ENCODE data around the gene DNAJB8.

DNAJB8 gene

DNA sequence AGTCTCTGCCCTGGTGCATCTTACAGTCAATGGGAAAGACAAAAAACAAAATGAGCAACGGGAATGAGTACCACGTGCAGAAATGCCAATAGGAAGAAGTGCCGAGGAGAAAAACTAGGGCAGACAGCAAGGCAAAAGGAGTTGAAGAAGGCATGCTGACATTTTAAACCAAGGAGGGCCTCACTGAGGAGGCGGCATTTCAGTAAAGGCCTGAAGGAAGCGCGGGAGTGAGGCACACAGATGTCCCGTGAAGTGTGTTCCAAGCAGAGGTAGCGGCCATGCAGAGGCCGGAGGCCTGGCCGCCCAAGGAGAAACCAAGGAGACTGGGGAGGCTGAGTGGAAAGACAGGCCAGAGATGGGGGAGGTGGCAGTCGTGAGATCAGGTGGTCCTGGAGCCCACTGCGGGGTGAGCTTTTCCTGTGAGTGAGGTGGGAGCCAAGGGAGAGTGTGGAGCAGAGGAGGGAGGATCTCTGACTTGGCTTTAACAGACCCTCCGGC, 34.8 kb downstream of the DNAJB8 start:
- H3K27me3 Mint-ChIP-seq, result peaks cover 63 to 75% of the 10 kb centered on the region in 2 donors
- peaks cover 7 to 11% of the 10 kb centered on the region in 2 donors for H3K4me1 Mint-ChIP-seq
- no peak for ATAC-seq (replicated peaks)
- no peak overlapping the region for H3K27ac Mint-ChIP-seq
- H3K36me3 Mint-ChIP-seq, result peaks cover 0 to 3% of the 10 kb centered on the region in 2 donors
- no peaks in the 10 kb centered on the region for H3K9me3 Mint-ChIP-seq
- H3K4me3 Mint-ChIP-seq, result peak overlapping the region; percentile 49 to 59
- DNase-seq, result no peak

DNA sequence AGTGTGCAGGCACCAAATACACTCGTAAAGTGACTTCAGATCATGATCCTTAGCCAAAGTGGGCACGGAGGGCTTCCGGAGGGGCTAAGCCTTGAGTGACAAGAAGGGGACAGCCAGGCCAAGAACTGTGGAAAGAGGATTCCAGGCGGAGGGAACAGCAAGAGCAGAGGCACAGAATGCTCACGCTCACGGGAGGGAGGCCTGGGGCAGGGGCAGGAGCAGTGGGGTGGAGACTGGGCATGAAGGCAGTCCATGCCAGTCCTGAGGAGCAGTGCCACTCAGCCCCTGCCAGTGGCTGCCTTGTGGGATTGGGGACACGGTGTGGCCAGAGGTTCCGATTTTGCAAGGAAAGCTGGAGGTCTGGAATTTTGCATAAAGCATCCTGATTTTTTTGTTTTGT, 36.0 kb downstream of the DNAJB8 start:
- Mint-ChIP-seq H3K4me1 (peaks cover 7 to 11% of the 10 kb centered on the region in 2 donors), H3K27me3 (peaks cover 53 to 69% of the 10 kb centered on the region in 2 donors), H3K27ac (peak overlapping the region; percentile 56), H3K36me3 (peaks cover 0 to 3% of the 10 kb centered on the region in 2 donors), H3K9me3 (no peaks in the 10 kb centered on the region), H3K4me3 (no peak overlapping the region)
- ATAC-seq (replicated peaks) (no peak), DNase-seq (no peak)

DNA sequence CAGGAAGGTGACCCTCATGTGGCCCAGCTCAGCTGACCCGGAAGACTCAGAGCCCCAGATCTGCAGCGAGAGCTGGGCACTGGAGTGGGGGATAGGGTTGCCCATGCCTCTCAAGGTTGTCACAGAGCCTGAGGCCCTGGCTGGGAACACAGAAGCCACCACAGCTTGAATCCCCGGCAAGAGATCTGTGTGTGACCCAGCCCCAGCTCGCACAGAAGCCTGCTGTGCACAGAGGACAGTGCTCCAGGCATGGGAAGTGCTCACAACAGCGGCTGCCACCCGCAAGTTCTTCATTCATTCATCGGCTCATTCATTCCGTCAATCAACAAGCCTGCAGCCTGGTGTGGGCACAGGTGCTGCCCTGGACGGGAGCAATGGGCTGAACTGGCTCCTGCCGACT, 36.4 kb downstream of the DNAJB8 start:
- Mint-ChIP-seq H3K9me3 (no peaks in the 10 kb centered on the region), H3K27me3 (peaks cover 53 to 67% of the 10 kb centered on the region in 2 donors), H3K4me3 (no peak overlapping the region), H3K4me1 (peaks cover 7 to 11% of the 10 kb centered on the region in 2 donors), H3K36me3 (peaks cover 0 to 3% of the 10 kb centered on the region in 2 donors), H3K27ac (no peak overlapping the region)
- no peak for DNase-seq
- ATAC-seq (replicated peaks), result no peak

DNA sequence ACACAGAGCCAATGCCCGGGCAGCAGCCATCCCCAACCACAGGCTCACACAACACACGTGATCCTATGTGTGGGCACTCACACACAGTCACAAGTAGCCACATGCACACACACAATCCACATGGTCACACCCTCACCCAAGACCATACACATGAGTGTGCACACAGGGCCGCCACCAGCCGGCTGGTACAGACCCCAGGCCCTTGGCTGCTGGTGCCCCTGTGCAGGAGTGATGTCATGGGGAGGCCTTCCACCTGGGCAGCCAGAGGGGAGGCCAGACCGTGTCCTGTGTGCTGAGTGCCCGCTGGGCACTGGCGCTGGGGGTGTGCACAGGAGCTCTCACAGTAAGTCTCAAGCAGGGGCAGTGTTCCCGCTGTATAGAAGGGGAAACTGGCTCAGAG, 36.9 kb downstream of the DNAJB8 start:
- DNase-seq (no peak), ATAC-seq (replicated peaks) (no peak)
- H3K4me3 Mint-ChIP-seq, result no peak overlapping the region
- no peak overlapping the region for H3K27ac Mint-ChIP-seq
- H3K9me3 Mint-ChIP-seq, result no peaks in the 10 kb centered on the region
- H3K27me3 Mint-ChIP-seq, result peaks cover 53 to 67% of the 10 kb centered on the region in 2 donors
- peaks cover 0 to 3% of the 10 kb centered on the region in 2 donors for H3K36me3 Mint-ChIP-seq
- H3K4me1 Mint-ChIP-seq, result peaks cover 7 to 11% of the 10 kb centered on the region in 2 donors

DNA sequence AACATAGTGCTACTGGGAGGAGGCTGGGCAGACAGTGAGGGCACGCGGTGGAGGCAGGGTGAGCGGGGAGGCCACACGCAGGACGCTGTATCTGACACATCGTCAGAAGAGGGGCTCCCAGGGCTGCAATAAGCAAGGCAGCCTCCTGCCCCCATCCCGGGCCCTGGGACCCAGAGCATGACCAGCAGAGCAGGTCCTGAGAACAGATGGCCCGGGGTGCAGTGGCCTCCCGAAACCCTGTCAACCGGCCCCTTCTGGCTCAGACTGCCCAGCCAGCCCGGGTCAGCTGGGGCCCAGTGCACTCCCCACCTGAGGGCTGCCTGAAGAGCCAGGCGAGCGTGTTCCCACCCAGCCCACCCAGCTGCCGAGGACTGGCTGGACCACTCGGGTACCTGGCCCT, 37.4 kb downstream of the DNAJB8 start:
- ATAC-seq (replicated peaks) (no peak), DNase-seq (no peak)
- Mint-ChIP-seq H3K36me3 (peaks cover 0 to 3% of the 10 kb centered on the region in 2 donors), H3K27me3 (peaks cover 53 to 67% of the 10 kb centered on the region in 2 donors), H3K4me3 (no peak overlapping the region), H3K27ac (no peak overlapping the region), H3K9me3 (no peaks in the 10 kb centered on the region), H3K4me1 (peaks cover 7 to 11% of the 10 kb centered on the region in 2 donors)

DNA sequence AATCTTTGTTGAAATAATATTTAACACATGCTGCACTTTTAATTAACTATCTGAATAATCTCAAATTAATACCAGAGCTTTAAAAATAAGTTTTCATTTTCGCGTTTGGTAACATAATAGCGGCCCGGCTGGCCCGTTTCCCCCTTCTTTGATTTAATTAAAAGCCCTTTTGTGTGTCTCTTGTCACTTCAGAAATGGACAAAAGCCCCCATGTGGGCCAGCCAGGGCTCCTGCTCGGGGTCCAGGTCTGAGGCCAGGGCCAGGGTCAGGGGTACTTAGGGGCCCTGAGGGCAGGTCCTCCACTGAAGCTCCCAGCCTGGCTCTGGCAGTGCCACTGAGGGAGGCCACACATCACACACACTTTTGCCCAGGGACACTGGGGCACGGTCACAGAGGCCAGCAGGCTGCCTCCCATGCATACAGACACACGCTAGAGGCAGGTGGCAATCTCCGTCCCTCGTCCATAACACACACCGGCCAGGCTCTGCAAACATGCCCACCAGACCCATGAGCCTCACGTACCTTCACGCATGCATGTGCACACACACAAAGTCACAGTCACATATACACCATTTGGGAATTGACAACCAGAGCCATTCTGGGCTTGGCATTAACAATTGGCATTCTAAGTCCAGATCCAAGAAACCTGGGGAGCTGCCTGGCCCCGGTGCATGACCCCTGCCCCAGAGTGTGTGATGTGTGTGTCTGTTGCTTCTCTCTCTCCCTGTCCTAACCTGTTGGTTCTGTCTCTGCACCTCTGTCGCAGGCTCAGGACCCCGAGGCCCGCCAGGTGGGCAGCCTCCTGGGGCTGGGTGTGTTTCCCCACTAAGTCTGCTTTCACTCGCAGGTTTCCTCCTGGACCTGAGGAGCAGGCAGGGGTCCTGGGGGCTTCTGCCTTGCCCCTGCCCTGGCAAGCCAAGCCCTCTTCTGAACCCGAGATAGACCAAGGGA, 38.5 kb downstream of the DNAJB8 start:
- DNase-seq, result no peak
- Mint-ChIP-seq H3K36me3 (peaks cover 0 to 3% of the 10 kb centered on the region in 2 donors), H3K9me3 (no peaks in the 10 kb centered on the region), H3K4me3 (no peak overlapping the region), H3K4me1 (peaks cover 7 to 11% of the 10 kb centered on the region in 2 donors), H3K27me3 (peaks cover 43 to 59% of the 10 kb centered on the region in 2 donors), H3K27ac (no peak overlapping the region)
- no peak for ATAC-seq (replicated peaks)

DNA sequence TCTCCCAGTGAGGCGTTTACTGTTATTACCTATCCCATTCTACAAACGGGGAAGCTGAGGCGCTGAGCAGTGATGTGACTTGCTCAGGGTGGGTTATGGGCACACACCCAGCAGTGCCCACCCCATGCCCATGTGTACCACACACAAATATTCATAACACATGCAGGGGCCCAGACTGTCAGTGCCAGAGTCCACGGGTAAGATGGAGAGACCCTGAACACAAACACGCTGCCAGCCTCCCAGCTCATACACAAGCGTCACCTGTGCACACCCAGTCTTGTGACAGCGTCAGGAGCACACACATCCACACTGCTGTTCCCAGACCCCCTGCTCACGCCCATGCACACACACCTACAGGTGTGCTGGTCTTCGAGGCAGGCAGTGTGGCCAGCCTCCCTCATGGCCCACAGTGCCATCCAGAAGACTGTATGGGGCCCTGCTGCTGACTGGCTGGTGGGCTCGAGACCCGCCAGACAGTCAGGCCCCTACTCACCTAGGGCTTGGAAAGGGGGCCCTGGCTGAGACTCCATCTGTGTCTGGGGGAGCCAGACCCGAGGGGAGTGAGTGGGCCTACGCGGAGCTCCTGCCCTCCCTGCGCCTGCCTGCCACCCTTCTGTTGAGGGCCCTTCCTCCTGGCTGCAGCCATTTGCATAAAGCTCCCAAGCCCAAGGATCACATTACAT, 39.4 kb downstream of the DNAJB8 start:
- ATAC-seq (replicated peaks) (no peak), DNase-seq (no peak)
- H3K9me3 Mint-ChIP-seq, result no peaks in the 10 kb centered on the region
- peaks cover 0 to 3% of the 10 kb centered on the region in 2 donors for H3K36me3 Mint-ChIP-seq
- peaks cover 40 to 55% of the 10 kb centered on the region in 2 donors for H3K27me3 Mint-ChIP-seq
- H3K27ac Mint-ChIP-seq, result no peak overlapping the region
- peaks cover 5 to 9% of the 10 kb centered on the region in 2 donors for H3K4me1 Mint-ChIP-seq
- no peak overlapping the region for H3K4me3 Mint-ChIP-seq

DNA sequence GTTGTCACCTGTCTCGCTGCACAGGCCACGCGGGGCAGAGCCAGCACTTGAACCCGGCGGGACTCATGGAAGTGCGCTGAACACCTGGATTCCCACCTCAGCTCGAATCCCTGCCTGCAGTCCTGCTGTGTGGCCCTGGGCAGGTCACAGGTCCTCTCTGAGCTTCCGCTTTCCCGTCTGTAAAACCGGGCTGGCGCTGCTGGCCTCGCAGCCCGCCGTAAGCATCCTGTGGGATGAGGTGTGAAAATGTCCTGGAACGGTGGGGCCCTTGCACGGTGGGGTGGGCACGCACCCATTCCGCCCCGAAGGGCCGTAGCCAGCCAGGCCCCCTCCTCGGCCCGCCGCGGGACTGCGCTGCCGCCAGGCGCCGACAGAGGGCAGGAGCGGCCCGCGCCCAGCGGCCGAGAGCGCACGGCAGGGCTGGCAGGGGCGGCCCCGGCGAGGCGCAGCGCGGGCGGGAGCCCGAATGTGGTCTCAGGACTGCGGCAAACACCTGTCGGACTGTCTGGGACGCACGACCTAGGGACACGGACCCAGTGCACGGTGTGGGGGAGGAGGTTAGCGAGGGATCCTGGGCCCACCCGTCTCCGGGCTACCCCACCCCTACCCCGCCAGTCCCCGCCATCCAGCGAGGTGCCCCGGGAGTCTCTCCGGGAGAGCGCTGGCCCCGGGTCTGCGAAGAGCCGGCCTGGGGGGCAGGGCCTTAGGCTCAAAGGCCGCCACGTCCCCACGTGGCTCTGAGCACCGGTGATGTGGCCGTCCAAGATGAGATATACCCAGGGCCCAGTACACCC, 40.4 kb downstream of the DNAJB8 start:
- DNase-seq, result peak; percentile 45
- Mint-ChIP-seq H3K27me3 (peaks cover 31 to 45% of the 10 kb centered on the region in 2 donors), H3K27ac (no peak overlapping the region), H3K36me3 (peaks cover 0 to 3% of the 10 kb centered on the region in 2 donors), H3K4me1 (peaks cover 0 to 2% of the 10 kb centered on the region in 2 donors), H3K9me3 (no peaks in the 10 kb centered on the region), H3K4me3 (peak overlapping the region in 1 of 2 donors; percentile 14)
- peak; percentile 87 to 91 for ATAC-seq (replicated peaks)

DNA sequence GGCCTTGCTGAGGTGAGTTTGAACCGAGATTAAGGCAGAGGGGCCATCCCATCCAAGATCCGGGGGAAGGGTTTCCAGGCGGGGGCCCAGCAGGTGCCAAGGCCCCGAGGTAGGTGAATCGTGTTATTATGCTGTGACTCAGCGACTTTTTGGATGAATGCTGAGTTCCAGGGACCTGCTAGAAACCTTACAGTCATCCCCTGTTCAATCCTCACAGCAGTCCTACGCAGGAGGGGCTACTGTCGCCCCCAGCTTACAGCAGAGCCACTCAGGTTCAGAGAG, 40.9 kb downstream of the DNAJB8 start:
- no peak for ATAC-seq (replicated peaks)
- Mint-ChIP-seq H3K36me3 (peaks cover 0 to 3% of the 10 kb centered on the region in 2 donors), H3K27ac (no peak overlapping the region), H3K4me1 (peaks cover 0 to 2% of the 10 kb centered on the region in 2 donors), H3K9me3 (no peaks in the 10 kb centered on the region), H3K4me3 (no peak overlapping the region), H3K27me3 (peaks cover 28 to 40% of the 10 kb centered on the region in 2 donors)
- DNase-seq, result no peak

DNA sequence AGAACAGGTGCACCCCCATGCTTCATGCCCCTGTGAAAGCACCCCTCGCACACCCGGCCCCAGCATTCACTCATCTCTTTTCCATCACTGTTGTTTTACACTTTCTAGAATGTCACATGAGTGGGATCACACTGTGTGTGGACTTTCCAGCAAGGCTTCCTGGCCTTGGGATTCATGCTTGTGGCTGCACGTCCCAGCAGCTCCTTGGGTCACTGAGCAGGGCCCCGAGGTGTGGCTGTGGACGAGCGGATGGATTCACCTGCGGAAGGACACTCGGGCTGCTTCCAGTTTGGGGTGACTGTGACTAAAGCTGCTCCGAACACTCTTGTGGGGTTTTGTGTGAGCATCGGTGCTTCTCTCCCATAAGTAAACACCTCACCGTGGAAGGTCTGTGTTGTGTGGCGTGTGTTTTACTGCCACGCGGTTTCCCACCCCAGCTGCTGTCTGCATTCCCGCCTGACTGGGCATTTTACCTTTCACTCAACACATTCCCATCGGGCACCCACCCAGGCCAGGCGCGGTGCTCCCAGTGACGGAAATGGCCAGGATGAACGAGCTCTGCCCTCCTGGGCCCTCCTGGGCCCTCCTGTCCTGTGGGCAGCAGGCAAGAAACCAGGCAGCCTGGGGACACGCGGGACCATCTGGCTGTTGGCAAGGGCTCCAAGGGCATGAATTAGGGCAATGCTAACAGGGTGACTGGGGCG, 41.4 kb downstream of the DNAJB8 start:
- DNase-seq (no peak), ATAC-seq (replicated peaks) (no peak)
- Mint-ChIP-seq H3K4me3 (no peak overlapping the region), H3K27me3 (peaks cover 23 to 35% of the 10 kb centered on the region in 2 donors), H3K36me3 (no peaks in the 10 kb centered on the region), H3K9me3 (no peaks in the 10 kb centered on the region), H3K27ac (no peak overlapping the region), H3K4me1 (peaks cover 0 to 2% of the 10 kb centered on the region in 2 donors)

DNA sequence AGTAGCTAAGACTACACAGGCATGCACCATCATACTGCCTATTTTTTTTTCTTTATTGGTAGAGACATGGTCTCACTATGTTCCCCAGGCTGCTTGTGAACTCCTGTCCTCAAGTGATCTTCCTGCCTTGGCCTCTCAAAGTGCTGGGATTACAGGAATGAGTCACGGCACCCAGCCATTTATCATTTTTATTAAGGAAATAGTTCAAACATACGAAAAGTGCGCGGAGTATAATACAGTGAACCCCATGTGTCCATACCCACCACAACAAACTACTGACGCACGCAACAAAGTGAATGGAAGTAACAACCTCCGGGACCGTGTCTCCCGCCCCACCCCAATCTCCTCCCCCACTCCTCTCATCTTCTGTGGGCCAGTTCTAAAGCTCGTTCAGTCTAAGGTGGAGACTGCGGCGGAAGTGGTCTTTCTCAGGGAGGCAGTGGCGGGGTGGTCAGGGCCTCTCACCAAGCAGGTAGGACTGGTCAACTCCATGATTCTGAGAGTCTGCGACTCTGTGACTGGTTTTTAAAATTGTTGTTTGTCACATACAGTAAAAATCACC, 42.1 kb downstream of the DNAJB8 start:
- no peak for ATAC-seq (replicated peaks)
- no peak for DNase-seq
- Mint-ChIP-seq H3K27me3 (peaks cover 16 to 28% of the 10 kb centered on the region in 2 donors), H3K36me3 (no peaks in the 10 kb centered on the region), H3K9me3 (no peaks in the 10 kb centered on the region), H3K4me3 (no peak overlapping the region), H3K4me1 (peaks cover 0 to 2% of the 10 kb centered on the region in 2 donors), H3K27ac (no peak overlapping the region)

DNA sequence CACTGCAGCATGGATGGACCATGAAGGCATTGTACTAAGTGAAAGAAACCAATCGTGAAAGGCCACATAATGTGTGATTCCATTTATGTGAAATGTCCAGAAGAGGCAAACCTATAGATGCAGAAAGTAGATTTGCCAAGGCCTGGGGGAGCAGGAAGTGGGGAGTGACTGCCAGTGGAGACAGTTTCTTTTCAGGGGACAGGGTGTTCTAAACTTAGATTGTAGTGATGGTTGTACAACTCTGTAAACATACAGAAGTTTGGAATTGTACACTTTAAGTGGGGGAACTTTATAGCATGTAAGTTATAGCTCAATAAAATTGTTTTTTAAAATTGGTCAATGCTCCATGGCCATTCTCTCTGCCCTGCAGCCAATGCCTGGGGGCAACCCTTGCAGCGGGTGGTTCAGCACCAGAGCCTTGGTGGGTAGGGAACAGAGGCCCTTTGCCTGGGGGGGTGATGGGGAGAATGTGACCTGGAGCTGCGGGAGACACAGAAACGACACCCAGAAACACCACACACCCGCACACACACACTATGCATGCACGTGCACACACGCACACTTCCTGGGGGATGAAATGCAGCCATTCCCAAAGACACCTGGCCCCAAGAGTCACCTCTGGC, 43.1 kb downstream of the DNAJB8 start:
- Mint-ChIP-seq H3K27me3 (peaks cover 11 to 18% of the 10 kb centered on the region in 2 donors), H3K4me3 (no peak overlapping the region), H3K36me3 (peaks cover 0 to 3% of the 10 kb centered on the region in 2 donors), H3K27ac (no peak overlapping the region), H3K9me3 (peaks cover 0 to 3% of the 10 kb centered on the region in 2 donors), H3K4me1 (peaks cover 0 to 2% of the 10 kb centered on the region in 2 donors)
- DNase-seq (no peak), ATAC-seq (replicated peaks) (no peak)
